HG03060 (cell line): ENCODE results near the gene MSX2.

ENCODE experiments used
- ATAC-seq: cut with Tn5 transposase; IDR thresholded peaks from one replicate; pipeline ENCODE4 v1.9.1; 2021; ENCODE audit warnings: low read depth, moderate number of reproducible peaks; ENCODE audit not compliant: unreplicated experiment

Gene MSX2

DNA sequence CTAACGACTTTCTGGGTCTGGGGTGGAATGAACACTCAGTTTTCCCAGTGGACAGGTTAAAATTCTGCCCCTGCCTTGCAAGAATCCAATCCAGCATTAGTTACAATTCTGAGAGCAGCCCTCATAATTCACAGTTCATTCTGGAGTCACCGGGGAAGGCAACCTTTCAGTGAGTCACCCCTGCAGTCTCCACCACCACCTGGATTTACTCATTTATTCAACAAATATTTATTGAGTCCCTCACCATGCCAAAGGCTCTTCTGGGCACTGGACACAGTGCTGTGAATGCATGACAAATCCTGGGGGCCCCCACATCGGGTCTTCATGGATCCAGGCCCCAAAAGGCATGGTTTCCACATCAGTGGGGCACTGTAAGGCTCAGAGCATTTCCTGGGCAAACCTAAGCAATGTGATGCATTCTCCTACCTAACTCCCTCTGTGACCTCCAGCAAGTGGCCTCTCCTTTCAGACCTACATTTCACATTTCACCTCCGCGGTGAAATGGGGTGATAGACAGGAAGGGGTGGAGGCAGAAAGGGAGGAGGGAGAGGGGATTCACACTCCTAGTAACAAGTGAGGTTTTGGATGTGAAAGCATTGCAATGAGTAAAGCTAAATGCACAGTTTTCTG is 6.4 kb upstream of the MSX2 start:
- ATAC-seq = no peak

DNA sequence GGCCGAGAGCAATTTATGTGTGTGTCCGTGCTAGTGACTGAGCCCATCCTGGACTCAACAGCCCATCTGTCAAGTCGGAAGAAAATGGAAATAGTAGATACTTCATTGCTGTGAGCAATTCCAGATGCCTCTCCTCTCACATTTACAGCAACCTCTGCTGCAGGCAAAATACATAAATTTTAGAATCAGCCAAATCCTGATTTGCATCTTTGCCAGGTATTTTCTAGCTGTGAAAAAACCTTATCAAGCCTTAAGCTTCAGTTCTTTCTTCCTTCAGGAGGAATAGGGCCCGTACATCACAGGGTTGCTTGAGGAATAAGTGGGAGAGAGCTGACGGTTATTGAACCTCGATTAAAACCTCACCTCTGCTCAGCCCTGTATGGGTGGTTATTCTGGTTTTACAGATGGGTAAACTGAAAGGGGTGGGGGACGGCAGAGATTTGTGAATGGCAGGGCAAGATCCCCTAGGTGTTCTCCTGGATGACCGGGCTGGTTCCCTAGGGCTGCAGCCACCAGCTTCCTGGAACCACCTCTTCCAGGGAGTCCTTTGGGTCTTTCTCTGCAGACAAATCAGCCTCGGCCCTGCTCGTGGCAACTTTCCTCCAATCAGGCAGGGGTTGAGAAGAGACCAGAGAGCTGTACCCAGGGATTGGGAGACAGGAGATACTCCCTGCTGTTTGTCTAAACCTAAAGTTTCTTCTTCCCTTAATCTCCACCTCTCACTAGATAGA is 5.3 kb upstream of the MSX2 start:
- no peak for ATAC-seq

DNA sequence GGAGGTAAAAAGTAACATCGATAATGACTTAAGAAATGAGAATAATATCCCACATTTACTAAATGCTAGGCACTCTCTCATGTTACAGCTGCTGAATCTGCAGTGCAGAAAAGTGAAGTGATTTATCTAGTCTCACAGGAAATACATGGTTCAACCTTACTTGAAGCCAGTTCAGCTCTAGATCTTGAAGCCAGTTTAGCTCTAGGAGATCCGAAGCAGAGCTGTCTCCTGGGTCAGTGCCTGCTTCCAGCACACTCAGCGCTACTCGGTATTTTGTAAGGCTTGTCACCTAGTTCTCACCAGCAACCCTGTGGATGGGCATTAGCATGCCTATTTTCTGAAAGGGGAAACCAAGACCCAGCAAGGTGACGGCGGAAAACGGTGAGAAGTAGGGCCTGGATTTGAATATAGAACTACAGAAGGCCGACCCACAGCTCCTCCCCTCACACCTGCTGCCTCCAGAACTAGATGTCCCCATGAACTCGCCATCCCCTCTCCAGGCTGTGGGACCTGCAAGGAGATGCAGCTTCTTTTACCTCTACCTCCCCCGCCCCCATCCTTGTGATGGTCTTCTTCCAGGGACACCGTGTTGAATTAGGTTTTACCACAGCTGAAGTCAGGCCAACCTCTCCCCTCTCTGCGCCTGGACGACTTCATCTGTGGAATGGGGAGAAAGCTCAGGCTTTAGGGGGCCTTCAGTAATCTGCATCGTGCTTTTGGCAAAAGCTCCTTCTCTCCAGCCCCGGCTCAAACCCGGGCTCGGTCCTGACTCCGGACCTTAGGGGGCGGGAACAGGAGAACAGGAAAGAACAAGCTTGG is 4.4 kb upstream of the MSX2 start:
- no peak for ATAC-seq

DNA sequence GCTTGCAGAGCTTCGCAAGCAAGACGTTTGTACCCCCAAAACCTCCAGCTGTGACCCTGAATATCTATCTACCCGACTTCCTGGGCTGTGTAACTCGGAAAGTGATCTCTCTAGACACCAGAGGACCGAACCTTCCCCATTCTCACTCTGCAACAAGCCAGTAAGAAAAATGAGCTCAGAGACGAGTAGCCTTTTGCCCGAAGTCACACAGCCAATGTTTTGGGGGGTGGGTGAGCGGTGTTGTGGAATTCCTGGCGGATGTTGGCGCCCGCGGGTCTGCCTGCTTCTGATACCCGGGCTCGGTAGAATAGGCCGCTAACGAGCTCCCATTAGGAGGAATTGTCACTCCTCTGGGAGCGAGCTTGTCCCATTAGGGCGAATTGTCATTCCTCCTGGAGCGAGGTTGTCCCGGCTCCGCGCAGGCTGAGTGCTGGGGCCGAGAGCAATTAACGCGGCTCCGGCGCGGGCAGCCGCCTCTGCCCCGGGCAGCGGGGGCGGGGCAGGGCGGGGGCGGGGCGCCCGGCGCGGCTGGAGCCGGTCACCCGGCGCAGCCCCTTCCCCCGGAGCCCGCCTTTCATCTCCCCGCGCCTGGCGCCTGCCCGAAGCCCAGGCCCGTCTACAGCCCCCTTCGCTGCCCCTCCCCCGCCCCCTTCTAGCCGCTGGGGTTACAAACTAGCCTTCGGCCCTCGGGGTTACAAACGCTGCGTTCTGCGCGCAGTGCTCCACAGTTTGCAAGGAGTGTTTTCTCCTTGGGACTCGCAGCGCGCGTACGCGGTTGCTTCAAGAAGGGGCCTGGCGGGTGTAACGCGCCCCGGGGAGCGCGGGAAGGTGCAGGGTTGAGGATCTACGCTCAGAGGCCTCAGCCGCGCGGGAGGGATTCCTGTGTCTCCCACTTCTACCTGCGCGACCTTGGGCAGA is 3.5 kb upstream of the MSX2 start:
- no peak for ATAC-seq

DNA sequence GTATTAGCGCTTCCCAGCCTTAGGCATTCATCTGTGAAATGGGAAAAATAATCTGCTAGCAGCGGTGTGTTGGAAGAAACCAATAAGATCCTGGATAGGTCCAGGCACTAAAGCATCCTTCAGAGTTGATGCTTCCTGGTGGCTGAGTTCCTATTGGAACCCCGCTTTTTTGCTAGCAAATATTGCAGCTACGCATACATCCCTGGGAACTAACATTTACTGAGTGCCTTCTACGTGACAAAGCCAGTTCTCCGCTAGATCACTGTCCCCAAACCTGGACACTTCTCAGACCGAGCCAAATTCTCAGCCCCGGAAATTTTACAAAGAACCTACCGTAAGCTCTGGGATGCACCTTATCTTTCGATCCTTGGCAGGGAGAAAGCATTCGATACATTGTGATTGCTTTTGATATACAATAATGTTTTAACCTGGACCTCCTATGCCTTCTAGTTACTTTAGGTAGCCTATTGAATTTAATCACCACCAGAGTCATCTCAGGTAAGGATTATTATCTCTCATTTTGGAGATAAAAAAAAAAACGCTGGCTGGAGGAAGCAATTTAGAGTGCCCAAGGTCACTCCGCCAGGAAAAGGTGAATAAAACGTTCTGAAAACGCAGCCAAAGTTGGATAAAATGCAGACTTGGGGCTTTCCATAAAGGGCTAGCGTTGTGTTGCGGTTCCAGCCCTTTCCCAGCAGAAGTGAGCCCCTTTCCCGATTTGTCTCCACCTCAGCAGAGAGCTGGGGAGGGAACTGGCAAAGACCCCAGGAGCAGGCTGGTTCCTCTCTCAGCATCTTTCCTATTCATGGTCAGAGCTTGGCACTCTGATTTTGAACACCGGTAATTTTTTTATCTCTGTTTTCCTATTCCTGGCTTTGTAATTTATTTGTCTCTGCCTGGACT is 2.6 kb upstream of the MSX2 start:
- ATAC-seq = no peak

DNA sequence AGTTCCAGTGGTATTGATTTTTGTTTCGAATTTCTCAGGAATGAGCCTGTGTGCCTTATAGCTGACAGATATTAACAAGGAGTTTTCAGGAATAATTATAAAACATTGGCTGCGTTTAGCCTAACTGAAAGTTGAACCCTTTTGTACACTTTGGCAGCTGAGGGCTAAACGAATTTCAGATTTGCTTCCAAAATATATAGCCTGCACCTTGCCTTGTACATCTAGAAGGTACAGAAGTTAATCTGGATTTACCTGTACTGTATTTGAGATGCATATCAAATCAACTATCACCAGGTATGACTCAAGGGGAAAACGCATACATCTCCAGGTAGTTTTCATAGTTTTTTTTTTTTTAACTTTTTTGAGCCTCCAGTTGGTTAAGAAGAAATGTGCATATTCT is 1.9 kb upstream of the MSX2 start:
- no peak for ATAC-seq

DNA sequence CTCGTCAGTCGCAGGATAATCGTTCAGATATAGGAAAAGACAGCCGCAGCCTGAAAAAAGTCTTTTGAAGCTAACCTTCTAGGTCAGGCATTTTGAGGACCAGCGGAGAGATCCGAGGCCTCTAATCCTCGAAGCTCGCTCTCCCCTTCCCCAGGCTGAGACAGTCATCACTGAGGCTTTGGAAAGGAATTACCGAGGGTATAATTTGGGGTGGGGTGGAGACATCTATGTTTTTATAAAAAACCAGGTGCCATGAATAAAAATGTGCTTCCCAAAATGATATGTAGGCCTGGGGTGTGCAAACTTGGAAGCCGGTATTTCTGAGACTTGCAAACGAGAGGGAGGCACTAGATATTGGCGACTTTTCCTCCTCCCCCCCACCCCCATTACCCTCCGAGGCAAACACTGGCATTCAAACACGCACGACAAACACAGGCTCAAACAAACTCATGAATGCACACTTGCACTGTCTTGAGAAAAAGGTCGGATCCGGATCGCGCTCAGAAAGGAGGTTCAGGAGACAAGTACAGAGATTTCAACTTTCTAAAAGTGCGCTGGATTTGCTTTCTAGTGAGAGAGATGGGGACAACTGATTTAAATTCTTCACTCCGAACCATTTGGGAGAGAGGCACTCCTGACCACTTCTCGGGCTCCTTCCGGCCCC is 935 bp upstream of the MSX2 start:
- no peak for ATAC-seq

DNA sequence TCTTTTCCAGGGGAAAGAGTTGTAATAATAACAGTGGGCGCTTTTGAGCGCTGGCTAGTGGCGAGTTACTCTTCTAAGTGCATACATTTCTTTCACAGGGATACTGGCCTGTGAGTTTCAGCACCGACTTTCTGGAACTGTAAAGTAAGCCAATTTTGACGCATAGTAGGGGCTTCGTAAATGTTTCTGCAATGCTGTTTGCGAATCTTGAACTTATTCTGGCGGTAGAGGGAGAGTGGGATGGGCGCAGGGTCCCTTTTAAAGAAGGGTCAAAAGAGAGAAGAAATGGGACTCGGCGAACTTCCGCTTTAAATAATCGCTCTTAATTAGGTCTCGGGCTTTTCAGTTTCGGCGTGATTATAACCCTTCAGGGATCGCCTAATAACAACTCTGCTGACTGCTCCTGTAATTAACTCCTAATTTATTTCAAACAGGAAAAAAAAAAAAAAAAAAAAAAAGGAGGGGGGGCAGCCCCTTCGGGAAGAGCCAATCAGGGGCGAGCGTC is 351 bp upstream of the MSX2 start:
- no peak for ATAC-seq

DNA sequence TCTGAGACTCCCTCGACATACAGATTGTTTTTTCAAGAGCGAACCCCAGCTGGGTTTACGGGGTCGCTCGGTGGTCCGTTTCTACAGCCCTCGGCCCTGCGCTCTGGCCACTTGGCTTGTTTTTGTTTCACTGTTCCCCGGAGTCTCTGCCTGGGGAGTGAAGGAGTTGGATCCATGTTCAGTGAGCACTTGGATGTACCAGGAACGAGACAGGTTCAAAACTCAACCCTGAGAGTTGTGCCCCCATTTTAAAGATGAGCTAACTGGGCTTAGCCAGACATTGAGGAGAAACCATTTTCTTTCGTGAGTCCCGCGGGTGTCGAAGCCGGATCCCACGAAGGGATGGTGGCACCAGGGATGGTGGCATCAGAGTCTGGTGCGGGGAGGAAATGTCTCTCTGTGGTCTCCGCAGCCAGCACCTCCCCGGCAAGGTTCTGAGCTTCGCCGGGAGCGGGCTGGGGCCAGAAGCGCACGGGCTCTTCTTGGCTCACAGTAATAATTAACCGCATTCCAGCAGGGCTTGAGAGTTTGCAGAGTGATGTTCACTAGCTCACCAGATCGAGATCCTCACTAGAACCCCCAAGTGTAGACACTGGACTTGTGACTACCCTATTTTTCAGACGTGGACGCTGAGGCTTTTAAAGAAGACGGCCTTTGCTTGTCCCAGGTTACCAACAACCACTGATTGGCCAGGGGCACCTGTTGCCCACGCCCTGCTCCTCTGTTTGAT is 1.0 kb downstream of the MSX2 start:
- no peak for ATAC-seq

DNA sequence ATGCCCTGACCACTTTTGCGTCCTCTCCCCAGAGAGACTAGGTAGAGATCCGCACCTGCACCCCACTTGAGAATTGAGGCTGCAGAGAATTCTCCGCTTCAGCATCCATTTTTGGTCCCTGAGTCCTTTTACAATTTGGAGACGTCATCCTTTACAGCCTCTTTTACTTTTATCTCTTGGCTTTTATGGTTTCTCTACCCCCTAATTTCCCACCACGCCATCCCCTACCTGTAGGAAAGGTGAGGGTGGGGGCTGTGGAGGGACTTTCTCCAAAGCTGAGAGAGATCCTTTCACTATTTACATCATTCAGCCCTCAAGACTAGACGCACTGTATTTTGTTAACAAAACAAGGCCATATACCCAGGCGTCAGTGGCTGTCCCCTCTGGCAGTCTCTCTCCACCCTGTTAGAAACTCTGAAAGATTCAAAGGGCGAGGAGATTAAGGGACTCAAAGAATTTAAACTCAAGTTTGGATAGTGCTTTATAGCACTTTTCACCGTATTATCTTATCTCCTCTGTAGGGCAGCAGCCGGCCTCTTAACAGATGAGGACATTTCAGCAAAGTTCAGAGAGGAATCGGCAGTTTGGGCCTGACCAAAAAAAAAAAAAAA is 1.7 kb downstream of the MSX2 start:
- ATAC-seq = no peak

DNA sequence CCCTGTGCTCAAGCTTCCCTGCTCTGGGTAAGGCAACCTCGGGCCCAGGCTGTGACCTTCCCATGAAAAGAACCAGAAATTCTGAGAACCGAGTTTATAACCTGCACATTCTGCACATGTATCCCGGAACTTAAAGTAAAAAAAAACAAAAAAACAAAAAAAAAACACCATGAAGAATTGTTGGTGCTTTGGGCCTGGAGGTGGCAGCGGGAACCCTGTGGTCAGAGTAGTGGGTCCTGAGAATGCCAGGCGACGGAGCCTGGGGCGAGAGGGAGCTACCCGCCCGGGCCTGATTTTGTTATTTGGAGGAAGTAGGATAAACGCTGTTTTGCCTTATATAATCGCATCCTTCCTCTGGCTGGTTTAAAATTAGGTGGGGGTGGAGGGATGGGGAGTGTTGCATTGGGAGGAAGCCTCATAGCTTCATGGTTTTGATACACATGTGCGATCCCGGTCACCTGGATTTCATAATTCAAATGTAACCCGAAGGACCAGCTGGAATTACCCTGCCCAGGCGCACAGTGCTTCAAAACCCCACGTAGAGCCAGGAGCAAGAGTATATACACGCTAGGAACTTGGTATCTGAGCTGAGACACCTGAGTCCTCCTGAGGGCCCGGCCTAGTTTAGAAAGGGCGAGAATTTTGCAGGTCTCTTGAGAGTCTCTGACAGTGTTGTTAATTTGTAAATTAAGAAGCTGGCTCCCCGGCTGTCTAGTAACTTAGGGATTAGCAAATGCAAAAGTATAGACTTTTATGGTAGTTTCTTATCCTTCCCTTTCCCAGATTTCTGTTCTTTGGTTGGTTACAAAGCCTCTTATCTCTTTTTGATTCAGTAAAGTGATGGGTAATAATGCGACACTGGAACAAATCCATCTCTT is 2.8 kb downstream of the MSX2 start:
- no peak for ATAC-seq

DNA sequence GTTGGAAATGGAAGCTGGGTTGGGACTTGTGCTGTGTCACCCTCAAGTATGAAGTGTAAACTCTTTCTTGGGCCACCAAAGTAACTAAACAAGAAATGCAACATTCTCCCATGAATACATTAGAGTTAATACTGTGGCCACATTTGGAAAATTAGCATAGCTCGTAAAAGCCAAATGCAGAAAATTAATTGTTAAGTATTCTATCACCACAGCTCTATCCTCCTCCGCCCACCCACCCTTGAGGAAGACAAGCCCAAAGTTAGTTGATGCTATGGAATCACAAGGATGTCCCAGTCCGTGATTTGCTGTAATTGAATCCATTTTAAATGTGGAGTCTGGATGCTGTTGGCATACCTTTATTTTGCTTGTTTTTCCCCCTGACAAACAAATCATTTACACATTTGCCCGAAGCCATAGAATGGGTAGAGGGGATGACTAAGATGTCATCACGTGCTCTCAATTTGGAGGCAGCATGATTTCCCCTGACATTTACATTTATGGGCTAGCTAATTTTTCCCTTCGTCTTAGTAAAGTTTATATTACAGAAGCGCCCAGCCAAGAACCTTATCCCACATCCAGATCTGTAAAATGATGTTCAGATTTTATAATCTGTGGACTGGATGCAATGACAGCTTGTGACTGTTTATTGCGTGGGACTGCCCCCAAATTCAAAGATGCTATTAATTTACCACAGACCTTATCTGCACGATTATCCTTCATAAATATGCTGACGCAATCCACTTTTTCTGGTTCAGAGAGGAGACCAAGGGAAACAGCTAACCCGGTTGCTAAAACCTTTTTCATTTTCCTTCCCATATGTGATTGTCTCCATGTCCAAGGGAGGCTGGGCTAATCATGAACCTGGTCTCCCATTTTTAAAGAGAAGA is 3.7 kb downstream of the MSX2 start:
- no peak for ATAC-seq

DNA sequence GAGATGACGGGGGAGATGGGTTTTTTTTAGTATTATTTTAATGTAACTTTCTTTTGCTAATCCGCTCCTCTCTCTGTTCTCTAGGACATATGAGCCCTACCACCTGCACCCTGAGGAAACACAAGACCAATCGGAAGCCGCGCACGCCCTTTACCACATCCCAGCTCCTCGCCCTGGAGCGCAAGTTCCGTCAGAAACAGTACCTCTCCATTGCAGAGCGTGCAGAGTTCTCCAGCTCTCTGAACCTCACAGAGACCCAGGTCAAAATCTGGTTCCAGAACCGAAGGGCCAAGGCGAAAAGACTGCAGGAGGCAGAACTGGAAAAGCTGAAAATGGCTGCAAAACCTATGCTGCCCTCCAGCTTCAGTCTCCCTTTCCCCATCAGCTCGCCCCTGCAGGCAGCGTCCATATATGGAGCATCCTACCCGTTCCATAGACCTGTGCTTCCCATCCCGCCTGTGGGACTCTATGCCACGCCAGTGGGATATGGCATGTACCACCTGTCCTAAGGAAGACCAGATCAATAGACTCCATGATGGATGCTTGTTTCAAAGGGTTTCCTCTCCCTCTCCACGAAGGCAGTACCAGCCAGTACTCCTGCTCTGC is 4.8 kb downstream of the MSX2 start:
- ATAC-seq = no peak

DNA sequence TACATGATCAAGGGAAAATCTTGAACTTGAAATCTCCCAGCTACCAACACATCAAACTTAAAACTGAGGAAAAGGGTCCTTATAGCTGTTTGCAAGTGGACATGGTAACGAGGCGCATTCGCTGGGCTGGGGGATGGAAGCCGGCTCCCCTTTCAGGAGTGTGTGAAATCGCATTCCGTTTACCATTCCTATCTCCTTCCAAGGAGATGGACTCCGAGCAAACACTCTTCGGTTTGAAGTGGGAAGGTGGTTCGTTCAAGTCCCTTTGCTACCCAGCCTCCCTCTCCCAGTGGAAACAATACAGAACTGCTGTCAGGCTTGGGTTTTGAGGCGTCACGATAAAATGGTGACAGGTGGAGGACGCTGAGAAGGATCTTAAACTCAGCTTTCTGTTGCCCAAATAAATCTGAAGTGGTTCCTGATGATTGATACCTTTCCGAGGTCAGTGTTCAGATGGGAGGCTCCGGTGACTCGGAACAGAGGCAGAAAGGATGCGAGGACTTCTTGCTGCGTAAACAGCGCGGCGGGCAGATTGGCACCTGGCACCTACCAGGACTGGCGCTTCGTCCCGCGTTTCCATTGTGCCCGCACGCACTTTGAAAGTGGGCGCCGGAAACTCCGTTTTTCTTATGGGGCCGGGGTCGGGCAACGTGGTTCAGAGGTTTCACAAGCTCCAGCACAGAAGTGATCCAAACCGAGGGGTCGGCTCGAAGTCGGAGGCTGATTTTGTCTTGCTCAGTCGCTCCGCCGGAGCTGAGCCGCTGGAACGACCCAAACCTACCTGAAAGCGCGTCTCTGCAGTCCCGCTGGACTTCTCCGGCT is 7.0 kb downstream of the MSX2 start:
- no peak for ATAC-seq
